ENCODE results near the gene UBTD1.
"Not testable (repeated sequence)": the region's sequence is repeated elsewhere in the genome, so short reads cannot be mapped to it uniquely, and the experiment has no call there.

UBTD1 gene, protein sequence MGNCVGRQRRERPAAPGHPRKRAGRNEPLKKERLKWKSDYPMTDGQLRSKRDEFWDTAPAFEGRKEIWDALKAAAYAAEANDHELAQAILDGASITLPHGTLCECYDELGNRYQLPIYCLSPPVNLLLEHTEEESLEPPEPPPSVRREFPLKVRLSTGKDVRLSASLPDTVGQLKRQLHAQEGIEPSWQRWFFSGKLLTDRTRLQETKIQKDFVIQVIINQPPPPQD

DNA sequence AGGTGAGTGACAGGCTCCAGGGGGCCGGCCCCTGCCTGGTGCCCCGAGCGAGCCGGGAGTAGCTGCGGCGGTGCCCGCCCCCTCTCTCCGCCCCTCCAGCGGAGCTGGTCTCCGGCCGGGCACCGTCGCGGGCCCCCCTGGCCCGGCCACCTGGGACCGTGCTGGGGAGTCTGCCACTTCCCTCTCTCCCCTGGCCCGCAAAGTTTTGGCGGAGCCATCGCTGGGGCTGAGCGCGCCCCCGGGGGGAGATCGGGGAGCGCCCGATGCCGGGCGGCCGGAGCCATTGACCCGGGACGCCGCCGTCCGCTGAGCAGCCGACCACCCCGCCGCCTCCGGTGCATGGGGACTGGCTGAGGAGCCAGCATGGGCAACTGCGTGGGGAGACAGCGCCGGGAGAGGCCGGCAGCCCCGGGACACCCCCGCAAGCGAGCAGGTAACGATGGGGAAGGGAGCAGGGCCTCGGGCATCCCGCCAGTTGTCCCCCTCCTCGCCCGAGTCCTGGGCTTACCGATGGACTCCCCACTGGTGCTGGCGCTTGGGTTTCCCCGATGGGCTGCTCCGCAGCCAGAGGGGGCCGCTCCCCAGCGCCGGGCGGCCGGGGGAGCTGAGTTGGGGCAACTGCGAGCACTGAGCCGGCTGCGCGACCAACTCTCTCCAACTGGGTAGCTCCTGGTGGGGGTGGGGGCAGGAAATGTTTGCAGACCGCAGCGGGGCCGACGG is at the start of gene UBTD1:
Gene UBTD1, plus strand, starts transcription at position 84 of the 720 bp plus-strand sequence. Its CDS starts 280 bp downstream, at position 364.
- DNase-seq (ENCODE audit: low read depth, low spot score): no peak

DNA sequence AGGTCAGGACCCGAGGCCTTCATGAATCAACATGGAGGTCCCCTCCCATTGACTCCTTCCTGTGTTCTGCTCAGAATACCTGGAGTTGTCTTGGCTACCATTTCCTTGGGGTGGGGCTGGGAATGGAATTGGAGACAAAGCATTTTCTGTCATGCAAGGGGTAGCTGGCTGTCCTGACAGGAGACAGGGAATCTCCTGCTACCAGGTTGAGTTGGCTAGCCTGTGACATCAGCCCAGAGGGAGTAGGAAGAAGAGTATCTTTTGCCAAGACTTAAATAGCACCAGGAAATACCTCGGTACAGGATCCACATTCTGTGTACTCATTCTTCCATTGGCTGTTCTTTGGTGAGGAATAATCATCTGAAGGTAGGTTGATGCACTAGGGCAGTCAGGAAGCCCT is 47.9 kb upstream of the UBTD1 start:
- DNase-seq (ENCODE audit: low read depth, low spot score): no peak

DNA sequence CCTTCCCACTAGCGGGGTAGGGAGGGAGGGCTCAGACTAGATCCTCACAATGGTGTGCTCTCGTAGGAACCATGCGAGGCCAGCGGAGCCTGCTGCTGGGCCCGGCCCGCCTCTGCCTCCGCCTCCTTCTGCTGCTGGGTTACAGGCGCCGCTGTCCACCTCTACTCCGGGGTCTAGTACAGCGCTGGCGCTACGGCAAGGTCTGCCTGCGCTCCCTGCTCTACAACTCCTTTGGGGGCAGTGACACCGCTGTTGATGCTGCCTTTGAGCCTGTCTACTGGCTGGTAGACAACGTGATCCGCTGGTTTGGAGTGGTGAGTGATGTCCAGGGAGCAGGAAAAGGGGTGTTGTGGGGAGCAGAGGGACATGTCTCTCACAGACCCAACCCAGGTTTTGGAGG is 47.1 kb upstream of the UBTD1 start:
- no peak for DNase-seq (ENCODE audit: low read depth, low spot score)

DNA sequence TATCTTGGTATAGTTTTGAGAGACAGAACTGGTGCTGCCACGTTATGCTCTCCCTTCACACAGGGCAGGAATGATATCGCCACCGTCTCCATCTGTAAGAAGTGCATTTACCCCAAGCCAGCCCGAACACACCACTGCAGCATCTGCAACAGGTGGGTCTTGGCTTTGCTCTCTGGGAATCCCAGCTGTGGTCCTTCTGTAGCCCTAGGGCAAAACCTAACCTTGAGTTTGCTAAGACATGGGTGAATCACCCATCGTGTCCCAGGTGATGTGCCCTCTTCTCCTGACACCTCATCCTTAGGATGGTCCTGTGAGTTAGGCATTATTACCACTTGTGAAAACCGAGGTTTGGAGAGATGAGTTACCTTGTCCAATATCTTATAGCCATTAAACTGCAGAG is 46.4 kb upstream of the UBTD1 start:
- DNase-seq (ENCODE audit: low read depth, low spot score): no peak

DNA sequence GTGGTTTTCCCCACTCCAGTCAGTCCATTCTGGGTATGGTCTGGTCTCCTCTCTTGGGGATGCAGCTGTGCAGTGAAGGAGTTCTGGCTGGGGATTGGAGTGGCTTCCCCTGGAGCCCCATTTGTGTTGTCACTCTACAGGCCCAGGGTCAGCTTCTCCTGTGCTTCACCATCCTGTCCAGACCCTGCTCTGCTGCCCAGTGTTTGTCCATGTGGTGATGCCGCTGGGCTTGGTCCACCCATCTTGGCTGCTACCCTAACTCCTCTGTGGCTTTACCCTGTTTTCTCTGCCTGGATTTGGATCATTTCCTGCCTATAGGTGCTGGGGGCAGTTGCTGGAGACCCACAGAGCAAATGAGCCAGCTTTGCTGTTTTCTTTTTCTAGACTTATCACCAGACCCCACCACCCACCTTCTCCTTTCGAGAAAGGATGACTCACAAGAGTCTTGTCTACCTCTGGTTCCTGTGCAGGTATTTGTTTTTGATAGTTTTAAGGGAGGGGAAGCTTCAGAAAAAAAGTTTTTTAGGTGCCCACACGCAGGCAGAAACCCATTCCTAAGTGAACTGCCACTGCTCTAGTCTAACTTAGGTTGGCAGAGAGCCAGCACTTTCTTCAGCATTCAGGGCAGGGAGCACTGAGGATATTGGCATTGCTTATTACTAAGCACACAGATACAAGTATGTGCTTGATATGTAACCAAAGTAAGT is 44.2 kb upstream of the UBTD1 start:
- DNase-seq (ENCODE audit: low read depth, low spot score): no peak

DNA sequence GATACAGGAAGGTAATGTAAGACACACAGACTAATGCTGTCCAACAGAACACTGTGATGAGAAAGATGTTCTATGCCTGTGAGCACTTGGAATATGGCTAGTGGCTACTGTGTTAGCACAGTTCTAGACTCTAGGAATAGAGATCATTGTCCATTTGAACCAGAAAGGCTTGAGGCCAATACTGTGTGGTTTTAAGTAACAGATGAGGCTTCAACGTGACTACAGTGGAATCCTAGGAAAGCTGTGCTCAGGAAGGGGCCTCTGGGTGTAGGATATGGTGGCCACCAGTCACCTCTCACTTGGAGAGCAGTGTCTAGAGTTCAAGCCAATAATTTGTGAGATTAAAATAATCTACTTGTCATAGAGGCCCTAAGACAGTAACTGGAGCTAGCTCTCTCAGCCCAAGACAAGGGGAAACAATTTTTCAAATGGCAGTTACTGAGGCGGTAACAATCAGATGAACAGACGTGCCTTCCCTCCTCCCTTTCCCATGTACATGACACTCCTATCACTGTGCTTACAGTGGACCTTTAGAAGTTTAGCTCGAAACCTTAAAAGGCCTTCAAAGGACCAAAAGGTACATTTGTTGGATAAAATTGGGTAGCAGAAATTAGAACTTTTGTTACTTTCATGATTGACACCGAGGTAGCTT is 42.6 kb upstream of the UBTD1 start:
- DNase-seq (ENCODE audit: low read depth, low spot score): no peak

DNA sequence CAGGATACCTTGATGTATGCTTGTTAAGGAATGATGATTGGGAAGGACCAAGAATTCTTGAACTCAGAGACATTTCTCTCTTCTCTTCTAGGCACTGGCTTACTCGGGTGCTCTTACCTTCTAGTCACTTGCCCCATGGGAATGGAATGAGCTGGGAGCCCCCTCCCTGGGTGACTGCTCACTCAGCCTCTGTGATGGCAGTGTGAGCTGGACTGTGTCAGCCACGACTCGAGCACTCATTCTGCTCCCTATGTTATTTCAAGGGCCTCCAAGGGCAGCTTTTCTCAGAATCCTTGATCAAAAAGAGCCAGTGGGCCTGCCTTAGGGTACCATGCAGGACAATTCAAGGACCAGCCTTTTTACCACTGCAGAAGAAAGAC is 42.0 kb upstream of the UBTD1 start:
- no peak for DNase-seq (ENCODE audit: low read depth, low spot score)

DNA sequence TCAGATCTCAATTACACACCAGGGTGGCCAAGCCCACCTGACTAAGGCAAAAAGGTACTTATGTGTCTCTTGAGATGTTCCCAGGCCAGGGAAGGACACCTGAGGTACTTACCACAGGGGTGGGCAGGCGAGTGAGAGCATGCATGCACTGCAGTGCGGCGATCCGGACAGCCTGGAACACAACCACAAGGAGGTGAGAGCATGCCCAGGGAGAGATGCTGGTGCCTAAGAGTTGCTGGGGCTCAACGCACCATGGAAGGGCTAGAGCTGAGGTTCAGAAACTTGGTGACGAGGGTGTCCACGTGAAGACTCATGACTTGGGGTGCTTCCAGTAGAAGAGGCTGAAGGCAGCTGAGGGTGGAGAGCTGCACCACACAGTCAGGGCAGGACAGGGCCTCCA is 39.6 kb upstream of the UBTD1 start:
- DNase-seq (ENCODE audit: low read depth, low spot score): no peak

DNA sequence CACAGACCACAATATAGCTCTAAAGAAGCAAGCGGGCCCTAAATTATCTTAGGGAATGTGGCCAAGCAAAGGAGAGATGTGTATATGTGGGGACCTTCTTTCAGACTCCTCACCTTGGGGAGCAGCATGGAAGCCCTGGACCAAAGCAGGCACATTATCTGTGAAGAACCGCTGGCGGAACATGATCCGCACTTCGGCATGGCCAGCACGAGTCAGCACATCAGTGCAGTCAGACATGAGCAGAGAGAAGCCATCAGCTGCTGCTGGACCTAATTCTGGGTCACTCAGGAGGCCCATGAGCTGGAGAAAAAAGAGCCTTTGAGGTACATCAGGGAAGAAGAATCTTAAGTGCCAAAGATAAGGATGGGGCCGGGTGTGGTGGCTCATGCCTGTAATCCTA is 38.8 kb upstream of the UBTD1 start:
- no peak for DNase-seq (ENCODE audit: low read depth, low spot score)

DNA sequence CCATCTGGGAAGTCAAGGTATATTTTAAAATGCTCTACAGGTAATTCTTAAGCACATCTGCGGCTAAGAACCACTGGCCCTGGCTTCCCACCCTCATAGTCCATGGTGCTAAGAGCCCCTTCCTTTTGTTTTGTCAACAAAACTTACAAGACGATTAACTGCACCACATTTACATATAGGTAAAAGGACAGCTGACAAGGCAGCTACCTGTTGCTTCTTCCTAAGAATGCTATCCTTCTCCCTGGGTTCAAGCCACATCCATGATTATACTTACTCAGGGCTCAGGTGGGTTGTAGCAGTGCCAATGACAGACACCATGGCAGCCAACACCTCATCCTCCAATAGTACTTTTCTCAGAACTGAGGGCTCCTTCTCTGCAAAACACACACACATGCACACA is 36.4 kb upstream of the UBTD1 start:
- no peak for DNase-seq (ENCODE audit: low read depth, low spot score)

DNA sequence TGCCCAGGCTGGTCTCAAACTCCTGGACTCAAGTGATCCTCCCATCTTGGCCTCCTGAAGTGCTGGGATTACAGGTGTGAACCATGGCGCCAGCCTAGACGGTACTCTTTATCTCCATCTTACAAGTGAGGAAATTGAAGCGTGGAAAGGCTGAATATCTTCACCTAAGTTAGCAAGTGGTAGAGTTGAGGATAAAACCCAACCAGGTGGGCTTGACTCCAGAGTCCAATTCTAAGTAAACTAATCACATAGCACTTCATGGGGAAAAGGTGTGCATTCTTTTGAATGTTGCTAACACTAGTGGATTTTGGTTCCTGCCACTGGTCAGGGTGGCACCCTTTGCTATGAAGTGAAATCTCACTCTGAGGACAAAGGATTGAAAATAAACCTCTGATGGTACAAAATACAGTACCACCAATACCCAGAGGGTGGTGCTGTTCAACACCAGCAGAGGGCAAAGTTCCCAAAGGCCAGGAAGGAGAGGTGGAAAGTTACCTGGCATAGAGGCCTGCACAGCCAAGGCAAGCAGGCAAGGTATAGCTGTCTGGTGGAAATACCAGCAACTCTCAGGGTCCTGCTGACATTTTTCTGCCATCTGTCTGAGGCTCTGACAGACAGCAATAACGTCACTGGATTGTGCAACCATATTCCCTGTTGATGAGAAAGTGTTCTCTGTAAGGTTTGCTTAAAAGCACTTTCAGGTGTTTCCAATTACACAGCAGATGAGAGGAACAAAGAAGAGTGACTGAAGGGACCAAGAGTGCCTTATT is 35.2 kb upstream of the UBTD1 start:
- DNase-seq (ENCODE audit: low read depth, low spot score): no peak

DNA sequence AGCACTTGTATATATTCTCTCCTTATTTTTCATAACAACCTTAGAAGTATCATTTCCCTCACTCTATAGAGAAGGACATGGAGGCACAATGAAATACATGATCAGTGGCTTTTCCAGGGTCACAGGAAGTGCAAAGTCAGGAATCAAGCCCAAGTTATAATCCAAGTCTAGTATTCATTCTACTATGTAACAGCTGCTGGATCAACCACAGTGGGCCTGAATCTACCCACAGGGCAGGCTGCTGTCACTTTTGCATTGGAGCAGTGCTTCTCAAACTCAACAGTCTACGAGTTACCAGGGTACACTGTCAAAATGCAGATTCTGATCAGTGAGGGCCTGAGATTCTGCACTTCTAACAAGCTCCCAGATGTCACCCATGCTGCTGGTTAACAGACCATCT is 34.5 kb upstream of the UBTD1 start:
- DNase-seq (ENCODE audit: low read depth, low spot score): no peak

DNA sequence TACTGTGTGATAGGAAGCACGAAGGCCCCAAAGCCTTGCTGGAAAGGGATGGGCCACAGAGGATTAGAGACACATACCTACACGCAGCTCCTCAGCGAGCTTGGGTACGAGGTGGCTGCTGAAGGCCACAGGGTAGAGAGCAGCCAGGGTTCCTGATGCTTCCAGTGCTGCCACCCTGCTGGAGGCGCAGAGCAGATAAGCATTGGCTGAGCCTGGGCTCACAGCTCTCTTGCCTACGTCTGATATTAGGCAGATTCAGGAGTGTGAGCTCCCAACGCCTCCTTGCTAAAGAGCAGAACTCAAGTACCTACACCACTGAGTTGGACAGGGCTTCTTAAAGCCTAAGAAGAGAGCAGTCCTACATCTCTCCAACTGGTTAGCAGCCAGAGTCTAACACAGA is 32.7 kb upstream of the UBTD1 start:
- DNase-seq (ENCODE audit: low read depth, low spot score): no peak

DNA sequence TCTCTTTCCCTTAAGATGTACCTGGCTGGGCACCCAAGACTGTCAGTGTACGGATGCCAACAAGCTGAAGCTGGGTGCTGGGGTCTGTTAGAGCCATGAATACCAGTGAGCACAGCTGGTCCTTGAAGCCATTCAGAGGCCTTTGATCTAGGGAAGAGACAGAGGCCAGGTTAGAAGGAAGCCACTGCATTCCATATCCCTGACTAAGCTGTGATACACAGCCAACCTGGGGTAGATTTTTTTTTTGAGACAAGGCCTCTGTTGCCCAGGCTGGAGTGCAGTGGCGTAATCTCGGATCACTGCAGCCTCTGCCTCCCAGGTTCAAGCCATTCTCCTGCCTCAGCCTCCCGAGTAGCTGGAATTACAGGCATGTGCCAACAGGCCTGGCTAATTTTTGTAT is 32.0 kb upstream of the UBTD1 start:
- no peak for DNase-seq (ENCODE audit: low read depth, low spot score)

DNA sequence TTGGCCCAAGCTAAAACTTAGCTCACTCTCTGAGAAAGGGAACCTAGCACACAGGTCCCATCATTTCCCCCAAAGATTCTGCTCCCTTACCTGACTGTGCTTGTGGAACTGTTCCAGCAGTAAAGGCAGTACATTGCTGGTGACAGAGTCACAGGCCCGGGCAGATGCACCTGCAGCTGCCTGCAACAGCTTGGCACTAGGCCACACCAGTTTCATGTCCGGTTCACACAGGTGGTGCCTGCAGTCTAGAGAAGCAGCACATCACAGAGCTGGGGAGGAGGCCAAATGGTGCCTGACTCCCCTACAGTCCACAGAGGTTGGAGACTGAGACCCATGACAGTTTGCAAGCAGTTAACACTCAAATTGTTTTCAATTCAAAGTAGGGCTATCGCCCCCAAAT is 30.6 kb upstream of the UBTD1 start:
- no peak for DNase-seq (ENCODE audit: low read depth, low spot score)

DNA sequence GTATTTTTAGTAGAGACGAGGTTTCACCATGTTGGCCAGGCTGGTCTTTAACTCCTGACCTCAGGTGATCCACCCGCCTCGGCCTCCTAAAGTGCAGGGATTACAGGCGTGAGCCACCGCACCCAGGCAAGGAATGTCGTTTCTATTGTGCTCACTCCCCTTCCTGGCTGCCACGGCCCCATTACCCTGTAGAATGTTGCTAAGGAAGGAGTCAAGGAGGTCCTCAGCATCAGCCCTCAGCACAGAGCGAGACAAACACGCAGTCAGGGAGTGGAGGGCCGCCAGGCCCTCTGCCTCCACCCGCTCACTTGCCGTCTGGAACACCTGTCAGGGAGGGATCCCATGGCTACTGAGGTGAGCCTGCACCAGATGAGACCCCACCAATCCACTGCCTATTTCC is 29.9 kb upstream of the UBTD1 start:
- not testable (repeated sequence) for DNase-seq (ENCODE audit: low read depth, low spot score)

DNA sequence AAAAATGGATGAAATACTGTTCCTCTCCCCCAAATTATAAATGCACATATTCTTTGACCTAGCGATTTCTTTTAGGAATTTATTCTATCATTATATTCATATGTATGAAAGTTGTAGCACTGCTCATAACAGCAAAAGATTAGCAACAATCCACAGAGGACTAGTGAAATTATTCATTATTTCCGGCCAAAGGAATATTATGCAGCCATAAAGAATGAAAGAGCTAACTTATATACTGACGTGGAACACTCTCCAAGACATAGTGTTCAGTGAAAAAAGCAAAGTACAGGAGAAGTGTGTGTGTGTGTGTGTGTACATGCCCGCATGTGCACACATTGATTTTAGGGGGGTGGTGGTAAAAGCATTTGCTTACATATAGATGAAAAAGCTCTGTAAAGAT is 23.8 kb upstream of the UBTD1 start:
- no peak for DNase-seq (ENCODE audit: low read depth, low spot score)

DNA sequence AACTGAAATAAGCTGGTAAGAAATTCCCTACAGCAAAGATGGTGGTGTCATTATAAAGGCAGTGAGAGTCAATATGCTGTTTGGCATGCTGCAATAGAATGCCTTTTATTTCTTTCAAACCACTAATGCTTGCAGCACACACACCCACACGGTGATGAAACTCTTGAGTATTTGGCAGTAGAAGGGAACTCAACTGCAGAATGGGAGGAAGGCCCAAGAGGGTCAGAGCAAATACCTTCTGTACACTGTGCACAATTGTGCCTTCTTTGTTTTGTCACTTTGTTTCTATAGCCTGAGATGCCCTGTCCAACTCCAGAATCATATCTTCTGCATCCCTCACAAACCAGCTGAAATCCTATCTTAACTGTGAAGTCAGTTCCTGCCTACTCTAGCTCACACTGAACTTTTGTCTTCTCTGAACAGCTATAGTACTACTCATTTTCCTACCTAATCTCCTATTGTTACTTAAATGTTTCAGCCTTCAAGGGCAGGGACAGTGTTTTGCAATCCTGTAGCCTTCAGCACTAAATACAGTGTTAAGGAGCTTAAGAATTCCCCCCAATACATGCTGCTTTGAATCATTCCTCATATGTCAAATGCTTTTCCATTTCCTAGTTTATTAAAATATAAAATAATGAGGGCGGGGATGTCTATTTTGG is 22.7 kb upstream of the UBTD1 start:
- DNase-seq (ENCODE audit: low read depth, low spot score): no peak

DNA sequence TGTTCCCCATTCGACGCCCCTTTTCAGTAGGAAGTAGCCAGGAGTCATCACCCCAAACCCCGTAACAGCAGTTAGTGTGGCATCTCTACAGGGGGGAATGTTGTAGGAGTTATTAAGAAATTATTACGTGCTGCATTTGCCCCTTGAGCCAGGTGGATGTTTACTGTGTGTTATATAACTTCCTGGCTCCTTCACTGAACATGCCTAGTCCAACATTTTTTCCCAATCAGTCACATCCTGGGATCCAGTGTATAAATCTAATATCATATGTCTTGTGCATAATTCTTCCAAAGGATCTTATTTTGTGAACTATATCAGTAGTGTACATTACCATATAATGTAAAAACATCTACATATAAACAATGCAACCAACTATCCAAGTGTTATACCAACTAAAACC is 19.3 kb upstream of the UBTD1 start:
- DNase-seq (ENCODE audit: low read depth, low spot score): not testable (repeated sequence)

DNA sequence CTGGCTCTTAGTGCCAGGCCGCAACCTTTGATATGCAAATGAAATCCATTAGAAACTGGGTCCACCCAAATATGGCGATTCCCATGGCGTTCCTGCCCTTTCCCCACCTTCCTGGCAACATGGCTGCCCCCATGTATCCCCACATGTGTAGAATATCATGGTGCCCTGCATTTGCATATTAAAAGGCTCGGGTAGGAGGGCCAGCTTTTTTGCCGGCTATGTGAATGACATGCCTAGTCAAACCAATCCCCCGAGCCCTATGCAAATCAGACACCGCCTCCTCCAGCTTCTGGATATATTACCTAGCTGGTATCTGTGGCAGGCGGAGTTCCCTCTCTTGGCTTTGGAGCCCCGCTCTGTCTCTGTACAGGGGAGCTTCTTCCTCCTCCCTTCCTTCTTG is 18.8 kb upstream of the UBTD1 start:
- DNase-seq (ENCODE audit: low read depth, low spot score): no peak

DNA sequence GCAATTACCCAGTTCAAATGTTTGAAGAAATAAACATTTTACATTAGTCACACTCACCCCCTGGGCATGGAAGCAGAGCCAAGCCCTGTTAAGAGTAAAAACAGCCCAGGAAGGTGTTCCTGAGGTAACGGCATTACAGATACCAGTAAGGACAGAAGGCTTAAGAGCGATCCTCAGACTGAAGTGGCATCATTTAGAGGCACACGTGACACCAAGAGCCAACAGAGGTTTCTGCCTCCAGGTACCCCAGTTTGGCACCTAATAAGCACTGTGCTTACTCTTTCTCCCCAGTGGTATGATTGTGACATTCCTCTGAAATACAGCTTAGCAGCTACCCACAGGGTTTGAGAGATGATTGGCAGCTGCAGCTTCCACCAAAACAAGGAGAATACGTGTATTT is 17.7 kb upstream of the UBTD1 start:
- no peak for DNase-seq (ENCODE audit: low read depth, low spot score)

Measured in activated CD4-positive, CD25-positive, alpha-beta regulatory T cell treated with anti-CD3 and anti-CD28 coated beads, Interleukin-2, amount 50 U/mL, for 16 hours (primary cell).